IgD-negative memory B cell (primary cell): ENCODE measurements around the gene CAV1. TPM values are rescaled to one million over a fixed set of nuclear protein-coding genes. Genes with fewer than 3 reads are reported as not detected.

Experiments
- H3K27ac Mint-ChIP-seq, 3 donors: one replicate each; pipeline ENCODE4 v1.8.0; 2020 to 2022; ENCODE audit warnings: mild to moderate bottlenecking in 3 of 3, mixed read lengths in 3 of 3, moderate library complexity in 1 of 3
- H3K27me3 Mint-ChIP-seq: one replicate; pipeline ENCODE4 v1.8.0; 2021; ENCODE audit warnings: mixed read lengths
- H3K36me3 Mint-ChIP-seq: one replicate; pipeline ENCODE4 v1.8.0; 2020; ENCODE audit warnings: mild to moderate bottlenecking, mixed read lengths
- H3K4me1 Mint-ChIP-seq, 3 donors: one replicate each; pipeline ENCODE4 v1.8.0; 2020 to 2022; ENCODE audit warnings: mixed read lengths in 3 of 3, mild to moderate bottlenecking in 1 of 3
- H3K4me3 Mint-ChIP-seq, 4 donors: one replicate each; pipeline ENCODE4 v1.8.0; 2020 to 2022; ENCODE audit warnings: mild to moderate bottlenecking in 4 of 4, mixed read lengths in 4 of 4, moderate library complexity in 3 of 4
- H3K9me3 Mint-ChIP-seq, 3 donors: one replicate each; pipeline ENCODE4 v1.8.0; 2020 to 2021; ENCODE audit warnings: mixed read lengths in 3 of 3, mild to moderate bottlenecking in 1 of 3
- polyA plus RNA-seq: library from polyadenylated mRNA; unstranded; fragments of 300-500 nt; fragmentation: Illumina TruSeq; gene quantifications from one replicate; pipeline ENCODE4 v1.2.3, GENCODE V29; 2021

Gene CAV1
- polyA plus RNA-seq, 1 donor from 2014 or later, result 2.3 TPM

DNA sequence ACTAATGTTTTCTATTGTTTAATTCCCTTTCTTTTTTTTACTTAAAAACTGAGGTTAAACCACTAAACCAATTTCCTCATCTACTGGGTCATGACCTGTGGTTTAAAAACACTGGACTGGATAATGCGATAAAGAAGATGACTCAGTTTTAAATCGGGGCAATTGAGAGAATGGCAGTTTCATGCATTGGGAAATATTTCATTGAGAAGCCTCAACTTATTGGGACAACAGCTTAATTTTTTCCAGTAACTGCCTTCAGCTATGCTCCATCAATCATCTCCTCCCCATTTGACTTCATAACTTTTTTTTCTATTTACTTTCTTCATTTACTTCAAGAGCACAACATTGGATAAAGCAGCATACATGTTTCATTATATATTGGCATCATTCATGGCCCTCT is 85.4 kb downstream of the CAV1 start:
- Mint-ChIP-seq H3K27me3 (peaks cover 20% of the 10 kb centered on the region), H3K36me3 (no peaks in the 10 kb centered on the region), H3K4me3 (no peak overlapping the region), H3K9me3 (no peaks in the 10 kb centered on the region), H3K27ac (no peak overlapping the region), H3K4me1 (no peaks in the 10 kb centered on the region)

DNA sequence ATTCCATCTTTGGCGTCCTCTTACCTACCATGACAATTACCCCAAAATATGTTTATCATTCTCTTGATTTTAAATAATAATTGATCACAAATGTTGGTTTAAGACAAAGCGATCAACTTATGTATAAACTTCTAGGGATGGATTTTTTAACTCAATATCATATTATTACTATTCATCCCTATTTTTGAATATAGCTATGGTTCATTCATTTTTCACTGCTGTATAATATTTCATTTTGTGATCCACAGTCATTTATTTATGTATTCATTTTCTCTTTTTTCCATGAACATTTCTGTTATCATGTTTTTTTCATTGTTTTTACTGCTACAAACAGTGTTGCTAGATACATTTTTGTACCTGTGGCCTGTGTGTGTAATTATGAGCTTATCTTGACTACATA is 85.9 kb downstream of the CAV1 start:
- Mint-ChIP-seq H3K27me3 (peaks cover 20% of the 10 kb centered on the region), H3K4me3 (no peak overlapping the region), H3K36me3 (no peaks in the 10 kb centered on the region), H3K4me1 (no peaks in the 10 kb centered on the region), H3K9me3 (no peaks in the 10 kb centered on the region), H3K27ac (no peak overlapping the region)

Other genes starting within 250 kb of the CAV1 start
- not detected for gene CAV2, start 25.3 kb upstream of the CAV1 start, polyA plus RNA-seq
- not detected for gene MET, start 147.2 kb downstream of the CAV1 start, polyA plus RNA-seq